ENCODE results near the gene DRD4.

DRD4 gene

GRCh38 chr11:623999-624704, 12.9 kb upstream of the DRD4 start:
- Mint-ChIP-seq H3K9me3 (peaks cover 3% of the 10 kb centered on the region), H3K4me1 (peaks cover 13% of the 10 kb centered on the region), H3K36me3 (peaks cover 7% of the 10 kb centered on the region), H3K4me3 (no peak overlapping the region), H3K27ac (no peak overlapping the region), H3K27me3 (peaks cover 21% of the 10 kb centered on the region)
- DNase-seq (ENCODE audit: low spot score in 2 of 2) (no peak), ATAC-seq (ENCODE audit: low read depth) (no peak)

DNA sequence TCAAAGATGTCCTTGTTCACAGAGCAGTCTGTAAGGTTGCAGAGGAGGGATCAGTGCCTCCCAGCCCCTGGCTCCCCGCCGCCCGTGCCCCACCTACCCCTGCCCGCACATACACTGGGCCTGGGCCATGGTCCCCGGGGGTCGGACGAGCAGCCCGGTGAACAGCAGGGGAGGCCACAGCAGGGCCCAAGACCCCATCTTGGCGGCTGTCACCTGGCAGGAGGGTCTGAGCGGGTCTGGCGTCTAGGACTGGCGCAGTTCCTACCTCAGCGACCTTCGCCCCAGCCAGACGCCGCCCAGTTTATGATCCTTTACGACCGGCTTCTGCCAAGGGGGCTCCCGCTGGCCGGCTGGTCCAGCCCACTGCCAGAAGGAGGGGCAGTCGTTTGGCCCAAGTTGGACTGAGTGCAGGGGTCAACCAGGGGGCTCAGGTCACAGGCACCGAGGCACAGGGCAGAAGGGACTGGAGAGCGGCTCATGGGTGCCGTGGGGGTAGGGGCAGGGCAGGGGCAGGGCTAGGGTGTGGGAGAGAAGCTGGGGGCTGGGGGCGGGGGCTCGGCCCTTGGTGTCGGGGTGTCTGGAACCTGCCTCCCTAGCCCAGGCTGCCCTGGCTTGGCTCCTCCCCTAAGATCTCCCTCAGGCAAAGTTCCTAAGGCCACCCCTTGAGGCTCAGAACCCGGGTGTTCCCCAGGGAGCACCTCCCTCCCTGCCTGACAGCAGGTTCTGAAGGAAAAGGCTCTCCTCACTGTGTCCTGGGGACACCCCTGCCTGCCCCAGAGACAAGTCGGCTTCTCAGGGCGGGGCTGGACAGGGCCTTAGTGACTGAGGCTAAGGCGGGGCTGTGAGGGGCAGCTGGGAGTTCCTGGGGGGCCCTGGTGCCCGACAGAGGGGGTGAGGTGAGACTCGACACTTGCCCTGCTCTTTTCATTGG, 12.1 kb upstream of the DRD4 start, which contains the start of gene CDHR5:
CDHR5 (minus strand) TSS at position 251 of the 931 bp plus-strand sequence; CDS start at position 198, 53 bp downstream.
- Mint-ChIP-seq H3K27ac (no peak within 1 kb of the TSS), H3K9me3 (peaks cover 3% of the 10 kb centered on the region), H3K36me3 (peaks cover 7% of the 10 kb centered on the region), H3K27me3 (peaks cover 21% of the 10 kb centered on the region), H3K4me3 (no peak within 1 kb of the TSS), H3K4me1 (peaks cover 19% of the 10 kb centered on the region)
- ATAC-seq (ENCODE audit: low read depth) = no peak
- no peak for DNase-seq (ENCODE audit: low spot score in 2 of 2)

DNA sequence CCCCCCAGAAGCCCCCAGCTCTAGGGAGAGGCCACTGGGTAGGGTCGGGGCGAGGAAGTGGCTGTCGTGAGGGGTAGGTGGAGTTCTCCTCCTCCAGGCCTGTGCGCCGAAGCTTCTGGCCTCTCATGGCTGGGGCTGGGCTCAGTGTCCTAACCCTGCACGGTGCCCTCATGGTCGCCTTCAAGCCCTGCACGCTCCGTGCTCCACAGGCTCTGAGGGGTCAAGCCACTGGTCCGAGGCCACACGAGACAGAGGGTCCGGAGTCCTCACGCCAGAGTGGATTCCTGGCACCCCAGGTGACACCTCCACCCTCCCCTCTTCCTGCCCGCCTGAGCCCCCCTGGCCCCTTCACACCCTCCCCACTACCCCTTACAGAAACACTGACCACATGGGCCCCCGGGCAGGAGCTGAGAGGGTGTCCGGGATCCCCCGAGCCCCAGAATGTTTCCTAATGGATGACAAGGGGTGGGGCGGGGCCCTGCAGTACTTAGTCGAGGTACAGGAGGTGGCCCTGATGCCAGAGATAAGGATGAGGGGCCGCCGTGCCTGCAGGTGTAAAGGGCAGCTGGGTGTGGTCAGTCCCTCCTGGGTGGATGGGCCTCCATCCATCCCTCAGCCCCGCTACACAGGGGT, 11.3 kb upstream of the DRD4 start:
- Mint-ChIP-seq H3K9me3 (peaks cover 3% of the 10 kb centered on the region), H3K4me1 (peaks cover 19% of the 10 kb centered on the region), H3K27me3 (peaks cover 21% of the 10 kb centered on the region), H3K4me3 (no peak overlapping the region), H3K36me3 (peaks cover 7% of the 10 kb centered on the region), H3K27ac (no peak overlapping the region)
- DNase-seq (ENCODE audit: low spot score in 2 of 2) = no peak
- no peak for ATAC-seq (ENCODE audit: low read depth)

DNA sequence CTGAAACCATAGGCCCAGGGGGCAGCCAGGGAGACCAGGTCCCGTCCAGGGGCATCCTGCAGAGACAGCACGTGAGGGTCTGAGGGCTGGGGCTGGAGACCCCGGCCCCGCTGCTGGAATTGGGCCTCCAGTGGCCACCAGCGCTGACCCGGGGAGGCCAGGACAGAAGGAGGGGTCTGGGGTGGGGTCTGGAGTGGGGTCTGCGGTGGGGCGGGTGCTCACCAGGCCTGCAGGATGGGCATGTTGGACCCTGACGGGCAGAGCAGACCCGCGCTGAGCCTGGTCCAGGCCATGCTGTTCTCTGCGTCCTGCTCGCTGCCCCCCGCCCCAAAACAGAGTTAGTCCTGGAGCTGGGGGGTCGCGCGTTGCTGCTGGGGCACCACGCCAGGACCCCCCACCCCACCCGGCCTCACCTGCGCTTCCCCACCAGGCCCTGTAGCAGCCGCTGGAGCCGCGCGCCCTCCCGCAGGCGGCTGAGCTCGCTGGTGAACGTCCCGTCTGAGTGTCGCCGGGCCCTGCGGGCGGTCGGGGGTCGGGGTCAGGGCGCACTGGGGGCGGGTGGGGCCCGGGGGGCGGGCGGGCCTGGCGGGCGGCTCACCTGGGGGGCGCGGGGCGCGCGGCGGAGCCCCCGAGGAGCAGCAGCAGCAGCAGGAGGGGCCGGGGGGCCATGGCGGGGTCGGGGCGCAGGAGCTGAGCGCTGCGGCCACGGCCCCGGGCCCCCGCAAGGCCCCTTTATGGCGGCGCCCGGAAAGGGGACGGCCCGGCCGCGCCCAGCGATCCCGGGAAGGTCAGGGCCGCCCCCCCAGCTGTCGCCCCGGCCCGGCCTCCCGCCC, 10.4 kb upstream of the DRD4 start, which contains the start of gene SCT:
SCT (minus strand) TSS at position 707 of the 833 bp plus-strand sequence; CDS start at position 669, 38 bp downstream.
- peaks cover 3% of the 10 kb centered on the region for H3K9me3 Mint-ChIP-seq
- peaks cover 19% of the 10 kb centered on the region for H3K4me1 Mint-ChIP-seq
- peak within 1 kb of the TSS; percentile 50 for H3K4me3 Mint-ChIP-seq
- ATAC-seq (ENCODE audit: low read depth) = no peak
- H3K27me3 Mint-ChIP-seq = peaks cover 21% of the 10 kb centered on the region
- peak within 1 kb of the TSS; percentile 45 for H3K27ac Mint-ChIP-seq
- H3K36me3 Mint-ChIP-seq = peaks cover 7% of the 10 kb centered on the region
- DNase-seq (ENCODE audit: low spot score in 2 of 2) = no peak

GRCh38 chr11:627308-627576, 9.8 kb upstream of the DRD4 start:
- ATAC-seq (ENCODE audit: low read depth) (no peak), DNase-seq (ENCODE audit: low spot score in 2 of 2) (no peak)
- Mint-ChIP-seq H3K4me1 (peaks cover 19% of the 10 kb centered on the region), H3K36me3 (peaks cover 7% of the 10 kb centered on the region), H3K9me3 (peaks cover 3% of the 10 kb centered on the region), H3K27ac (no peak overlapping the region), H3K4me3 (no peak overlapping the region), H3K27me3 (peaks cover 21% of the 10 kb centered on the region)

- Mint-ChIP-seq H3K4me3 (peak overlapping the region; percentile 50), H3K36me3 (peaks cover 9% of the 10 kb centered on the region), H3K9me3 (peaks cover 3% of the 10 kb centered on the region), H3K4me1 (peaks cover 19% of the 10 kb centered on the region), H3K27me3 (peaks cover 21% of the 10 kb centered on the region), H3K27ac (peak overlapping the region; percentile 45)
- no peak for ATAC-seq (ENCODE audit: low read depth)
- DNase-seq (ENCODE audit: low spot score in 2 of 2) = no peak
These were observed 9.0 kb upstream of the DRD4 start for GRCh38 chr11:628056-628455.

DNA sequence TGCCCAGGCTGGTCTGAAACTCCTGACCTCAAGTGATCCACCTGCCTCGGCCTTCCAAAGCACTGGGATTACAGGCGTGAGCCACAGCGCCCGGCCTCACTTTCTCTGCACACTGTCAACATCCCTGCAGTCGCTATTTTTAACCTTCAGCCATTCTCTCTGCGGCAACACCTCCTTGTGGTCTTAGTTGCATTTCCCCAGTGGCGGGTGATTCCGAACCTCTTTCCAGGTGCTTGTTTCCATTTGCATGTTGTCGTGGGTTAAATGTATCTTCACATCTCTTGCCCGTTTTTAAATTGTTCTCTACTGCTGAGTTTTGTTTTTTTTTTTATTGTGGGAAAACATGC, 7.9 kb upstream of the DRD4 start:
- Mint-ChIP-seq H3K4me3 (peak overlapping the region; percentile 2), H3K9me3 (peaks cover 3% of the 10 kb centered on the region), H3K4me1 (peaks cover 19% of the 10 kb centered on the region), H3K27ac (no peak overlapping the region), H3K36me3 (peaks cover 5% of the 10 kb centered on the region), H3K27me3 (peaks cover 17% of the 10 kb centered on the region)
- ATAC-seq (ENCODE audit: low read depth) (peak; percentile 59), DNase-seq (ENCODE audit: low spot score in 2 of 2) (no peak)

DNA sequence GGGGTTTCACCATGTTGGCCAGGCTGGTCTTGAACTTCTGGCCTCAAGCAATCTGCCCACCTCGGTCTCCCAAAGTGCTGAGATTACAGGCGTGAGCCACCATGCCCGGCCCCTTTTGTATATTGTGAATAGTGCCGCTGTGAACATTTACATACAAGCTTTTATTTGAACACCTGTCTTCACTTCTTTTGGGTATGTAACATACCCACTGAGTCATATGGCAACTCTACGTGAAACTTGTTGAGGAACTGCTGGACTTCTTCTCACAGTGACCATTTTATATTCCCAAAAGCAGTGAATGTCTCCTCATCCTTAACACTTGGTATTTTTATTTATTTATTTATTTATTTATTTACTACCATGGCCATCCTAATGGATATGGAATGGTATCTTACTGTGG, 6.2 kb upstream of the DRD4 start:
- Mint-ChIP-seq H3K4me1 (peaks cover 19% of the 10 kb centered on the region), H3K9me3 (peaks cover 3% of the 10 kb centered on the region), H3K4me3 (no peak overlapping the region), H3K27me3 (peaks cover 16% of the 10 kb centered on the region), H3K27ac (no peak overlapping the region), H3K36me3 (peaks cover 5% of the 10 kb centered on the region)
- DNase-seq (ENCODE audit: low spot score in 2 of 2) (no peak), ATAC-seq (ENCODE audit: low read depth) (no peak)

GRCh38 chr11:635945-636510, 1.0 kb upstream of the DRD4 start:
- peak overlapping the region; percentile 59 for H3K4me3 Mint-ChIP-seq
- peaks cover 13% of the 10 kb centered on the region for H3K27me3 Mint-ChIP-seq
- no peak overlapping the region for H3K27ac Mint-ChIP-seq
- H3K36me3 Mint-ChIP-seq = peaks cover 5% of the 10 kb centered on the region
- H3K4me1 Mint-ChIP-seq = peaks cover 11% of the 10 kb centered on the region
- no peaks in the 10 kb centered on the region for H3K9me3 Mint-ChIP-seq
- ATAC-seq (ENCODE audit: low read depth) (no peak), DNase-seq (ENCODE audit: low spot score in 2 of 2) (no peak)

DNA sequence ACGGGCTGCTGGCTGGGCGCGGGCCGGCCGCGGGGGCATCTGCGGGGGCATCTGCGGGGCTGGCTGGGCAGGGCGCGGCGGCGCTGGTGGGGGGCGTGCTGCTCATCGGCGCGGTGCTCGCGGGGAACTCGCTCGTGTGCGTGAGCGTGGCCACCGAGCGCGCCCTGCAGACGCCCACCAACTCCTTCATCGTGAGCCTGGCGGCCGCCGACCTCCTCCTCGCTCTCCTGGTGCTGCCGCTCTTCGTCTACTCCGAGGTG, 194 bp downstream of the DRD4 start:
- no peak for DNase-seq (ENCODE audit: low spot score in 2 of 2)
- peak overlapping the region; percentile 58 for H3K27ac Mint-ChIP-seq
- ATAC-seq (ENCODE audit: low read depth) = no peak
- peak overlapping the region; percentile 63 for H3K4me3 Mint-ChIP-seq
- peaks cover 11% of the 10 kb centered on the region for H3K4me1 Mint-ChIP-seq
- H3K36me3 Mint-ChIP-seq = peaks cover 5% of the 10 kb centered on the region
- no peaks in the 10 kb centered on the region for H3K9me3 Mint-ChIP-seq
- peaks cover 13% of the 10 kb centered on the region for H3K27me3 Mint-ChIP-seq

GRCh38 chr11:637593-638521, 788 bp downstream of the DRD4 start:
- peaks cover 11% of the 10 kb centered on the region for H3K4me1 Mint-ChIP-seq
- DNase-seq (ENCODE audit: low spot score in 2 of 2) = no peak
- no peaks in the 10 kb centered on the region for H3K9me3 Mint-ChIP-seq
- H3K27ac Mint-ChIP-seq = peak overlapping the region; percentile 58
- peak overlapping the region; percentile 63 for H3K4me3 Mint-ChIP-seq
- H3K36me3 Mint-ChIP-seq = peaks cover 6% of the 10 kb centered on the region
- peaks cover 13% of the 10 kb centered on the region for H3K27me3 Mint-ChIP-seq
- no peak for ATAC-seq (ENCODE audit: low read depth)

DNA sequence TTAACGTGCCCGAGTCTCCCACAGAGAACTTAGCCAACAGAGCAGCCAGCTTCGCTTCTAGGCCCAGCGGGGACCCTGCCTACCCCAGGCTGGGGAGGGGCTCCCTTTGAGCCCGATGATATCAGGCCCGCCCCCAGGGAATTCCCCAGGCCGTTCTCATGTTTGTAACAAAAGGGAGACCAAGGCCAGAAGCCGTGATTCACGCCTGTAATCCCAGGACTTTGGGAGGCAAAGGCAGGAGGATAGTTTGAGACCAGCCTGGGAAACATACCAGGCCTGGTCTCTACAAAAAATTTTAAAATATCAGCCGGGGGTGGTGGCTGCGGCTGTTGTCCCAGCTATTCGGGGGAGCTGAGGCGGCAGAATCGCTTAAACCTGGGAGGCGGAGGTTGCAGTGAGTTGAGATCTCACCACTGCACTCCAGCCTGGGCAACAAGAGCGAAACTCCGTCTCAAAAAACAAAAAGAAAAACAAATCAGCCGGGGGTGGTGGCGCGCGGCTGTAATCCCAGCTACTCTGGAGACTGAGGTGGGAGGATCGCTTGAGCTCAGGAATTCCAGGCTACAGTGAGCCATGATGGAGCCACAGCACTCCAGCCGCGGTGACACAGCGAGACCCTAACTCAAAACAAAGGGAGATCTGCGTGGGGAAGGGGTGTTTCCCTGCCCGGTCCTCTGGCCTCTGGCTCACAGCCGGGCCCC, 1.7 kb downstream of the DRD4 start:
- peaks cover 13% of the 10 kb centered on the region for H3K27me3 Mint-ChIP-seq
- H3K27ac Mint-ChIP-seq = no peak overlapping the region

More for the DNA sequence above, 1.7 kb downstream of the DRD4 start:
- H3K9me3 Mint-ChIP-seq = no peaks in the 10 kb centered on the region
- peaks cover 5% of the 10 kb centered on the region for H3K36me3 Mint-ChIP-seq
- H3K4me1 Mint-ChIP-seq = peaks cover 11% of the 10 kb centered on the region
- H3K4me3 Mint-ChIP-seq = peak overlapping the region; percentile 11
- no peak for ATAC-seq (ENCODE audit: low read depth)
- no peak for DNase-seq (ENCODE audit: low spot score in 2 of 2)
